Neuronal stem cell (in vitro differentiated cells): Measurements from ENCODE around the gene PKN3.
A peak's percentile ranks its signal among the peaks of the same experiment; 100 is the strongest.

Experiments used
- DNase-seq: peaks from one replicate; pipeline ENCODE4 v3.0.0-alpha.2; 2013; ENCODE audit warnings: low spot score
- H2AFZ ChIP-seq: one replicate; pipeline ENCODE4 v1.6.1; 2013; ENCODE audit warnings: mild to moderate bottlenecking, low read length, inconsistent platforms
- H2AK5ac ChIP-seq: 2 replicates; pipeline ENCODE4 v1.6.1; 2013; ENCODE audit warnings: low read depth, mild to moderate bottlenecking, inconsistent platforms, low read length, moderate library complexity, mixed read lengths
- H2BK120ac ChIP-seq: 2 replicates; pipeline ENCODE4 v1.6.1; 2013; ENCODE audit warnings: low read depth, mild to moderate bottlenecking, inconsistent platforms, low read length, moderate library complexity, mixed read lengths
- H2BK12ac ChIP-seq: one replicate; pipeline ENCODE4 v1.6.1; 2013; ENCODE audit warnings: low read length, inconsistent platforms
- H2BK15ac ChIP-seq: 2 replicates; pipeline ENCODE4 v1.6.1; 2013; ENCODE audit warnings: mild to moderate bottlenecking, low read length, inconsistent platforms, mixed read lengths
- H2BK5ac ChIP-seq: one replicate; pipeline ENCODE4 v1.6.1; 2013; ENCODE audit warnings: inconsistent platforms, mild to moderate bottlenecking, low read length, moderate library complexity
- H3K14ac ChIP-seq: one replicate; pipeline ENCODE4 v1.6.1; 2013; ENCODE audit warnings: low read length, inconsistent platforms
- H3K18ac ChIP-seq: 2 replicates; pipeline ENCODE4 v1.6.1; 2013; ENCODE audit warnings: low read length, inconsistent platforms
- H3K23ac ChIP-seq: 2 replicates; pipeline ENCODE4 v1.6.1; 2013; ENCODE audit warnings: low read depth, mild to moderate bottlenecking, mixed read lengths, low read length, inconsistent platforms; ENCODE audit not compliant: poor library complexity
- H3K27ac ChIP-seq: replicated peaks from 3 replicates; pipeline ENCODE4 v1.5.1; 2013; ENCODE audit warnings: low read length, inconsistent platforms
- H3K27me3 ChIP-seq, 3 experiments: 2 replicates each; pipeline ENCODE4 v1.6.1; 2013; ENCODE audit warnings: low read length in 3 of 3, mild to moderate bottlenecking in 2 of 3, inconsistent platforms in 1 of 3, low read depth in 1 of 3, mixed read lengths in 1 of 3, moderate library complexity in 1 of 3; ENCODE audit not compliant: control insufficient read depth in 3 of 3, insufficient read depth in 3 of 3
- H3K36me3 ChIP-seq, 2 donors: replicated peaks in 1 of 2; 2 replicates each; pipeline ENCODE4 v1.6.1; 2013; ENCODE audit warnings: low read length in 2 of 2; ENCODE audit not compliant: control insufficient read depth in 2 of 2, insufficient read depth in 2 of 2
- H3K4ac ChIP-seq: 2 replicates; pipeline ENCODE4 v1.6.1; 2013; ENCODE audit warnings: inconsistent platforms, mild to moderate bottlenecking, low read length, moderate library complexity
- H3K4me1 ChIP-seq, 2 donors: 1 replicate in 1 of 2; 2 replicates in 1 of 2; pipeline ENCODE4 v1.6.1; 2013; ENCODE audit warnings: low read length in 2 of 2, low read depth in 1 of 2; ENCODE audit not compliant: control insufficient read depth in 2 of 2, insufficient read depth in 1 of 2
- H3K4me2 ChIP-seq: one replicate; pipeline ENCODE4 v1.6.1; 2013; ENCODE audit warnings: mild to moderate bottlenecking, low read length, inconsistent platforms; ENCODE audit not compliant: insufficient read depth, poor library complexity, severe bottlenecking
- H3K4me3 ChIP-seq, 2 donors: 2 replicates each; pipeline ENCODE4 v1.5.1; 2013; ENCODE audit warnings: low read length in 2 of 2, mild to moderate bottlenecking in 2 of 2, inconsistent platforms in 1 of 2, moderate library complexity in 1 of 2
- H3K79me1 ChIP-seq: one replicate; pipeline ENCODE4 v1.6.1; 2013; ENCODE audit warnings: low read depth, mild to moderate bottlenecking, inconsistent platforms, low read length, moderate library complexity
- H3K9ac ChIP-seq: one replicate; pipeline ENCODE4 v1.6.1; 2013; ENCODE audit warnings: mild to moderate bottlenecking, low read depth, low read length, inconsistent platforms; ENCODE audit not compliant: poor library complexity
- H3K9me3 ChIP-seq, 2 donors: replicated peaks in 1 of 2; 2 replicates each; pipeline versions ENCODE3 to v1.6.1; 2013; ENCODE audit warnings: low read length in 2 of 2, mild to moderate bottlenecking in 2 of 2, inconsistent platforms in 1 of 2, low read depth in 1 of 2, mixed read lengths in 1 of 2, moderate library complexity in 1 of 2; ENCODE audit not compliant: control insufficient read depth in 2 of 2, insufficient read depth in 1 of 2
- H4K8ac ChIP-seq: one replicate; pipeline ENCODE4 v1.6.1; 2013; ENCODE audit warnings: low read depth, mild to moderate bottlenecking, inconsistent platforms, low read length, moderate library complexity
- H4K91ac ChIP-seq: one replicate; pipeline ENCODE4 v1.6.1; 2013; ENCODE audit warnings: low read length, low read depth, mild to moderate bottlenecking, inconsistent platforms; ENCODE audit not compliant: poor library complexity
- WGBS, 2 donors: extraction: QIAGEN DNeasy Blood & Tissue Kit; methylation state at CpG; one replicate each; pipeline ENCODE4 v1.1.7; 2013; ENCODE audit warnings: missing lambda C conversion rate in 2 of 2, mixed read lengths in 1 of 2; ENCODE audit not compliant: insufficient read length in 2 of 2, insufficient replicate concordance in 1 of 2; ENCODE audit errors: extremely low coverage in 2 of 2; 5-methylcytosine and 5-hydroxymethylcytosine counted together

Gene PKN3

DNA sequence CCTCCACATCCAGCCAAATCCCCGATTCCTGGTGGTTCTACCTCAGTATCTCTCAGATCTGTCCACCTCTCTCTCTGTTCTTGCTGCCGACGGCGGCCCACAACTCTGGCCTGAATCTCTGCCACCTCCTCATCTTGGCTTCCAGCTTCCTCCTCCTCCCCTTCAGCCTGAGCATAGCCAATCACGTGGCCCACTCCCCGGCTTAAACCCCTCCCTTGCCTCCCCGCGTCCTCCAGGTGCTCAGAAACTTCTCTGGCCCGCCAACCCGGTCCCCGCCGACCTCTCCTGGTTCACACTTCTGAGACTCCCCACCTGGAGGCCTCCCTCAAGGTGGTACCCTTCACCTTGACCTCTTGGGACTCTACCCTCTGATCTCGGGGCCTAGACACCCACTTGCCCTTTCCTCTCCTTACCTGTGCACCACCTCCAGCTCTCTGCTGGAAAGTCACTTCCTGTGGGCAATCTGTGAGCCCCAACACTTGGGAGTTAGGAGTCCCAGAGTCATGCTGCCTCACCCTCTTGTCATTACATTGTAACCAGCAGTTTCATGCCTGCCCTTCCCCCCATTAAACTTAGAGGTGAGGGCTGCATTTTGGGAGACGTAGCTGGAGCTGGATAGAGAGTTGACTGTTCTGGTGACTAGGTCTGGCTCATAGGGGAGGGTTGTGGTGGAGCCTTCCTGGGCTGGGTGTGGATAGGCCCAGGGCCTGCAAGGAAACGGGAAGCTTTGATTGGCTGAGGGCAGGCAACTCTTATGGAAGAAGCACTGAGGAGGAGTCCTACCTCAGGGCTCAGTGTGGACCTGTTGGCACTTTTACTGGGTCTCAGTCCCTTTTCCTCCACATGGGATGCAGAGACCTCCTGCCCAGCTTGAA is 17.7 kb upstream of the PKN3 start:
- Histone ChIP-seq H4K91ac (no peak overlapping the region), H2AK5ac (no peak overlapping the region), H3K23ac (no peak overlapping the region), H2BK120ac (no peak overlapping the region), H3K9me3 (no peaks in the 10 kb centered on the region), H2BK5ac (no peak overlapping the region), H3K14ac (no peak overlapping the region), H2AFZ (peak overlapping the region; percentile 90), H3K36me3 (no peaks in the 10 kb centered on the region), H3K9ac (no peak overlapping the region), H2BK15ac (peak overlapping the region; percentile 6), H3K27ac (peak overlapping the region; percentile 87), H2BK12ac (peak overlapping the region; percentile 24), H3K4me2 (peak overlapping the region; percentile 85), H3K27me3 (no peaks in the 10 kb centered on the region), H3K79me1 (peaks cover 2% of the 10 kb centered on the region), H3K18ac (peak overlapping the region; percentile 92), H3K4ac (no peak overlapping the region), H4K8ac (no peak overlapping the region), H3K4me3 (peak overlapping the region; percentile 65 to 79), H3K4me1 (peaks cover 15 to 24% of the 10 kb centered on the region in 2 donors)
- peak; percentile 63 for DNase-seq
- no CpG with 5 or more reads among the region's 15 CpGs for WGBS, 2 donors

DNA sequence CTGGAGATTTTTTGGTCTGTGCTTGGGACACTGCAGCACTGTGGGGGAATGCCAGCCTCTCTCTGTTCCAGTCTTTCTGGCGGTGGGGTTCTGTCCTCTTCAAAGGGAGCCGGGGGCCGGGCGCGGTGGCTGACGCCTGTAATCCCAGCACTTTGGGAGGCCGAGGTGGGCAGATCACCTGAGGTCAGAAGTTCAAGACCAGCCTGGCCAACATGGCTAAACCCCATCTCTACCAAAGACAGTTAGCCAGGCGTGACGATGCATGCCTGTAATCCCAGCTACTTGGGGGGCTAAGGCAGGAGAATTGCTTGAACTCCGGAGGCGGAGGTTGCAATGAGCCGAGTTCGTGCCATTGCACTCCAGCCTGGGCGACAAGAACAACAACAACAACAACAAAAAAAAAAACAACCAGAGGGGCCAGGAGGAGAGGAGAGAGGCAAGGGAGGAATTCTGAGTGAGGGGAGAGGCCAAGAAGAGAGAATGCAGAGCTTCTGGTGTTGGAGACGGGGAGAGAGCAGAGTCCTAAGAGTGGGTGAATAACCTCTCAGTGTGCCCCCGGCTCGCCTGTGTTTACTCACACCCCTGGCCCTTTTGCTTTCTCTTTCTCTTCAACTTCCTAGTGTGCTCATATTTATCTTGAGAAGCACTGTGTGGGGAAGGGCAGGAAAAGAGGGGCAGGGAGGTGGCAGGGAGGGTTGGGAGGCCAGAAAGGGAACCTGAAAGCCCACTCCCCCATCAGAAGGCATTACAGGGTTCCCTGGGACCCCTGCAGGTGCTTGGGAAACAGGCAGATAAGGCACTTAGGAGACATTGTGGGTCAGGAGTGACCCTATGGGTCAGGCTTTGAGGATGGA is 16.4 kb upstream of the PKN3 start:
- Histone ChIP-seq H3K79me1 (peaks cover 2% of the 10 kb centered on the region), H3K27me3 (no peaks in the 10 kb centered on the region), H3K9me3 (no peaks in the 10 kb centered on the region), H3K4me3 (peak overlapping the region in 1 of 2 donors; percentile 65), H2BK120ac (no peak overlapping the region), H3K14ac (no peak overlapping the region), H2AK5ac (peak overlapping the region; percentile 93), H3K27ac (no peak overlapping the region), H2BK5ac (no peak overlapping the region), H3K9ac (no peak overlapping the region), H3K4me2 (no peak overlapping the region), H3K4ac (no peak overlapping the region), H2BK15ac (peak overlapping the region; percentile 63), H4K8ac (no peak overlapping the region), H3K36me3 (peaks cover 0 to 8% of the 10 kb centered on the region in 2 donors), H2AFZ (no peak overlapping the region), H3K4me1 (peaks cover 15 to 24% of the 10 kb centered on the region in 2 donors), H2BK12ac (no peak overlapping the region), H3K23ac (no peak overlapping the region), H3K18ac (no peak overlapping the region), H4K91ac (no peak overlapping the region)
- WGBS, 2 donors = no CpG with 5 or more reads among the region's 17 CpGs
- DNase-seq = no peak

DNA sequence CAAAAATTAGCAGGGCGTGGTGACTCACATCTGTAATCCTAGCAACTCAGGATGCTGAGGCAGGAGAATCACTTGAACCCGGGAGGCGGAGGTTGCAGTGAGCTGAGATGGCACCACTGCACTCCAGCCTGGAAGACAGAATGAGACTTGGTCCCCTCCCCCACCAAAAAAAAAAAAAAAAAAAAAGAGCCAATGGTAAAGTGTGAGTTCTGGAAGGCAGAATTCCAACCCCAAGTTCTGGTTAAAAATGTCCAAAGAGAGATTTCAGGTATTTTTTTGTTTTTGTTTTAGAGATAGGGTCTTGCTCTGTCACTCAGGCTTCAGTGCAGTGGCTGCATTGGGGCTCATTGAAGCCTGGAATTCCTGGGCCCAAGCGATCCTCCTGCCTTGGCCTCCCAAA is 14.8 kb upstream of the PKN3 start:
- Histone ChIP-seq H3K27me3 (no peaks in the 10 kb centered on the region), H3K14ac (no peak overlapping the region), H3K9me3 (no peaks in the 10 kb centered on the region), H3K27ac (no peak overlapping the region), H3K36me3 (peaks cover 6 to 24% of the 10 kb centered on the region in 2 donors), H3K9ac (no peak overlapping the region), H3K23ac (no peak overlapping the region), H3K18ac (no peak overlapping the region), H3K4me2 (no peak overlapping the region), H3K4ac (no peak overlapping the region), H4K8ac (no peak overlapping the region), H4K91ac (no peak overlapping the region), H2BK120ac (no peak overlapping the region), H2AK5ac (no peak overlapping the region), H3K4me3 (no peak overlapping the region), H2BK5ac (no peak overlapping the region), H3K4me1 (peaks cover 15 to 32% of the 10 kb centered on the region in 2 donors), H3K79me1 (peaks cover 2% of the 10 kb centered on the region), H2BK12ac (no peak overlapping the region), H2AFZ (no peak overlapping the region), H2BK15ac (no peak overlapping the region)
- no CpG with 5 or more reads among the region's 4 CpGs for WGBS, 2 donors
- DNase-seq = no peak
